Progenitor cell of endocrine pancreas (in vitro differentiated cells): ENCODE measurements around the gene ANKRD17. TPM values are rescaled to one million over a fixed set of nuclear protein-coding genes. Genes with fewer than 3 reads are reported as not detected.

Experiments
- DNase-seq: peaks from one replicate; pipeline ENCODE4 v3.0.0; 2021; ENCODE audit warnings: low spot score; ENCODE audit not compliant: unreplicated experiment
- H3K27ac Mint-ChIP-seq: 2 replicates; pipeline ENCODE4 v1.8.0; 2021; ENCODE audit warnings: mild to moderate bottlenecking, moderate library complexity, mixed read lengths
- H3K27me3 Mint-ChIP-seq: 2 replicates; pipeline ENCODE4 v1.8.0; 2021; ENCODE audit warnings: mixed read lengths
- H3K36me3 Mint-ChIP-seq: 2 replicates; pipeline ENCODE4 v1.8.0; 2022; ENCODE audit warnings: mixed read lengths; ENCODE audit not compliant: insufficient read depth
- H3K4me1 Mint-ChIP-seq: 2 replicates; pipeline ENCODE4 v1.8.0; 2021; ENCODE audit warnings: low read depth, mixed read lengths
- H3K4me3 Mint-ChIP-seq: 2 replicates; pipeline ENCODE4 v1.8.0; 2021; ENCODE audit warnings: low read depth, mild to moderate bottlenecking, moderate library complexity, mixed read lengths
- H3K9me3 Mint-ChIP-seq: 2 replicates; pipeline ENCODE4 v1.8.0; 2021; ENCODE audit warnings: low read depth, mixed read lengths
- CTCF ChIP-seq: fragments of 200-600 bp; sonication (generic); IDR thresholded peaks from one replicate; pipeline ENCODE4 v1.5.0; 2021; ENCODE audit warnings: antibody characterized with exemption, mild to moderate bottlenecking; ENCODE audit not compliant: unreplicated experiment
- total RNA-seq: library from RNA; stranded (reverse); gene quantifications from 2 replicates; pipeline ENCODE4 v1.2.1, GENCODE V29; 2021

The ANKRD17 gene
- total RNA-seq, 1 donor from 2014 or later = 90.8 TPM

- DNase-seq = no peak
- H3K9me3 Mint-ChIP-seq = no peaks in the 10 kb centered on the region
- H3K27ac Mint-ChIP-seq = no peak overlapping the region
- no peak overlapping the region for H3K4me3 Mint-ChIP-seq
- peaks cover 11% of the 10 kb centered on the region for H3K4me1 Mint-ChIP-seq
- no peak for TF ChIP-seq CTCF
- no peaks in the 10 kb centered on the region for H3K27me3 Mint-ChIP-seq
- H3K36me3 Mint-ChIP-seq = peaks cover 11% of the 10 kb centered on the region
Observed at GRCh38 chr4:73064536-73064935, 194.1 kb downstream of the ANKRD17 start.

- peak overlapping the region; percentile 47 for H3K27ac Mint-ChIP-seq
- no peak for TF ChIP-seq CTCF
- DNase-seq = no peak
- no peak overlapping the region for H3K4me3 Mint-ChIP-seq
- H3K9me3 Mint-ChIP-seq = no peaks in the 10 kb centered on the region
- H3K36me3 Mint-ChIP-seq = peaks cover 10% of the 10 kb centered on the region
- no peaks in the 10 kb centered on the region for H3K4me1 Mint-ChIP-seq
- H3K27me3 Mint-ChIP-seq = no peaks in the 10 kb centered on the region
Observed at GRCh38 chr4:73055241-73055897, 203.2 kb downstream of the ANKRD17 start.

- Mint-ChIP-seq H3K9me3 (no peaks in the 10 kb centered on the region), H3K4me3 (no peak overlapping the region), H3K27ac (no peak overlapping the region), H3K36me3 (peaks cover 7% of the 10 kb centered on the region), H3K4me1 (no peaks in the 10 kb centered on the region), H3K27me3 (no peaks in the 10 kb centered on the region)
- TF ChIP-seq CTCF = no peak
- no peak for DNase-seq
Observed at GRCh38 chr4:73053974-73054480, 204.6 kb downstream of the ANKRD17 start.

GRCh38 chr4:73053076-73053475 is 205.5 kb downstream of the ANKRD17 start:
- TF ChIP-seq CTCF = no peak
- H3K4me1 Mint-ChIP-seq = no peaks in the 10 kb centered on the region
- H3K36me3 Mint-ChIP-seq = peaks cover 4% of the 10 kb centered on the region
- no peak for DNase-seq
- H3K9me3 Mint-ChIP-seq = no peaks in the 10 kb centered on the region
- no peak overlapping the region for H3K4me3 Mint-ChIP-seq
- H3K27ac Mint-ChIP-seq = no peak overlapping the region
- H3K27me3 Mint-ChIP-seq = no peaks in the 10 kb centered on the region

GRCh38 chr4:73051625-73052024 is 207.0 kb downstream of the ANKRD17 start:
- DNase-seq = no peak
- no peak for TF ChIP-seq CTCF
- peaks cover 3% of the 10 kb centered on the region for H3K36me3 Mint-ChIP-seq
- no peaks in the 10 kb centered on the region for H3K27me3 Mint-ChIP-seq
- H3K4me3 Mint-ChIP-seq = no peak overlapping the region
- no peaks in the 10 kb centered on the region for H3K4me1 Mint-ChIP-seq
- no peak overlapping the region for H3K27ac Mint-ChIP-seq
- H3K9me3 Mint-ChIP-seq = no peaks in the 10 kb centered on the region
